Right atrium auricular region (tissue), 2 donors: ENCODE measurements around the gene THAP3. TPM values are rescaled to one million over a fixed set of nuclear protein-coding genes. Genes with fewer than 3 reads are reported as not detected.

Experiments used
- DNase-seq: peaks from one replicate; pipeline ENCODE4 v3.0.0-alpha.2; 2019; ENCODE audit warnings: low spot score
- H3K27ac ChIP-seq, 2 donors: fragments of 200-600 bp; sonication (generic); 1 replicate in 1 of 2; 2 replicates in 1 of 2; pipeline ENCODE4 v1.5.1; 2016 to 2019
- H3K27me3 ChIP-seq, 2 donors: fragments of 200-600 bp; sonication (generic); one replicate each; pipeline versions ENCODE4 v1.5.1 to v1.6.0; 2017 to 2019
- H3K36me3 ChIP-seq: fragments of 200-600 bp; sonication (generic); one replicate; pipeline ENCODE4 v1.5.1; 2016
- H3K4me1 ChIP-seq, 2 donors: fragments of 200-600 bp; sonication (generic); one replicate each; pipeline versions ENCODE4 v1.5.1 to v1.6.0; 2017 to 2019
- H3K4me3 ChIP-seq, 2 donors: fragments of 200-600 bp; sonication (generic); 1 replicate in 1 of 2; 2 replicates in 1 of 2; pipeline ENCODE4 v1.5.1; 2017 to 2019; ENCODE audit warnings: mild to moderate bottlenecking in 1 of 2, moderate library complexity in 1 of 2
- H3K9me3 ChIP-seq, 2 donors: fragments of 200-600 bp; sonication (generic); one replicate each; pipeline ENCODE4 v1.5.1; 2019
- CTCF ChIP-seq, 2 donors: fragments of 200-600 bp; sonication (generic); IDR thresholded peaks; one replicate each; pipeline ENCODE4 v1.5.1; 2019; ENCODE audit warnings: antibody characterized with exemption in 2 of 2
- total RNA-seq, 2 donors: library from RNA; depleted of rRNA; stranded (reverse); fragments of >200 nt; gene quantifications; one replicate each; pipeline ENCODE4 v1.1.0, GENCODE V29; 2016

Gene THAP3
- total RNA-seq, 2 donors from 2014 or later: 14.6 to 21.4 TPM

GRCh38 chr1:6603238-6603914, 21.3 kb upstream of the THAP3 start:
- no peak for TF ChIP-seq CTCF (IDR thresholded peaks at IDR 0.05)
- Histone ChIP-seq H3K4me3 (peak overlapping the region; percentile 76 to 79), H3K36me3 (peaks cover 9% of the 10 kb centered on the region), H3K27me3 (no peaks in the 10 kb centered on the region), H3K9me3 (no peaks in the 10 kb centered on the region), H3K4me1 (peaks cover 0 to 53% of the 10 kb centered on the region in 2 donors), H3K27ac (peak overlapping the region; percentile 99 to 100)
- peak; percentile 86 for DNase-seq

- peaks cover 3% of the 10 kb centered on the region for H3K36me3 ChIP-seq
- no peaks in the 10 kb centered on the region for H3K9me3 ChIP-seq
- H3K27me3 ChIP-seq: no peaks in the 10 kb centered on the region
- peak overlapping the region; percentile 99 to 100 for H3K27ac ChIP-seq
- peak overlapping the region; percentile 76 to 79 for H3K4me3 ChIP-seq
- peak; percentile 92 for DNase-seq
- TF ChIP-seq CTCF (IDR thresholded peaks at IDR 0.05): no peak
- peaks cover 0 to 46% of the 10 kb centered on the region in 2 donors for H3K4me1 ChIP-seq
These were observed 20.6 kb upstream of the THAP3 start for GRCh38 chr1:6603915-6604558.

- Histone ChIP-seq H3K4me1 (peaks cover 0 to 38% of the 10 kb centered on the region in 2 donors), H3K4me3 (peak overlapping the region; percentile 97 to 98), H3K27me3 (no peaks in the 10 kb centered on the region), H3K9me3 (no peaks in the 10 kb centered on the region), H3K36me3 (no peaks in the 10 kb centered on the region), H3K27ac (peak overlapping the region; percentile 96 to 97)
- DNase-seq: peak; percentile 73
- peak in 1 of 2 donors; percentile 38 for TF ChIP-seq CTCF (IDR thresholded peaks at IDR 0.05)
These were observed 11.9 kb upstream of the THAP3 start for GRCh38 chr1:6612641-6613360.

- Histone ChIP-seq H3K4me1 (peaks cover 0 to 38% of the 10 kb centered on the region in 2 donors), H3K4me3 (peak within 1 kb of the TSS; percentile 97 to 98), H3K27ac (peak within 1 kb of the TSS; percentile 96 to 97), H3K27me3 (no peaks in the 10 kb centered on the region), H3K36me3 (no peaks in the 10 kb centered on the region), H3K9me3 (no peaks in the 10 kb centered on the region)
- DNase-seq: peak; percentile 100
- TF ChIP-seq CTCF (IDR thresholded peaks at IDR 0.05): no peak
These were observed 11.2 kb upstream of the THAP3 start, which contains the start of gene PHF13 for GRCh38 chr1:6613361-6614018. TSS of gene PHF13 (plus strand) at chr1:6613731. CDS start at chr1:6614067, 336 bp downstream.

- DNase-seq: no peak
- Histone ChIP-seq H3K4me3 (peak overlapping the region; percentile 97 to 98), H3K27me3 (no peaks in the 10 kb centered on the region), H3K4me1 (peaks cover 0 to 35% of the 10 kb centered on the region in 2 donors), H3K9me3 (no peaks in the 10 kb centered on the region), H3K36me3 (peaks cover 2% of the 10 kb centered on the region), H3K27ac (peak overlapping the region; percentile 96 to 97)
- no peak for TF ChIP-seq CTCF (IDR thresholded peaks at IDR 0.05)
These were observed 10.4 kb upstream of the THAP3 start for GRCh38 chr1:6614019-6614928.
